C4-2B (cell line): ENCODE measurements around the gene GGT1.
"Not testable (repeated sequence)": the region's sequence is repeated elsewhere in the genome, so short reads cannot be mapped to it uniquely, and the experiment has no call there.

Experiments
- ZFX ChIP-seq: fragments of 450-650 bp; IDR thresholded peaks from 2 replicates; pipeline ENCODE4 v1.6.1; 2017
- TF ChIP-seq, protein P1 (sequence below): fragments of 450-650 bp; conservative IDR thresholded peaks from 2 replicates; pipeline ENCODE4 v1.5.1; 2017; ENCODE audit warnings: mild to moderate bottlenecking

DNA sequence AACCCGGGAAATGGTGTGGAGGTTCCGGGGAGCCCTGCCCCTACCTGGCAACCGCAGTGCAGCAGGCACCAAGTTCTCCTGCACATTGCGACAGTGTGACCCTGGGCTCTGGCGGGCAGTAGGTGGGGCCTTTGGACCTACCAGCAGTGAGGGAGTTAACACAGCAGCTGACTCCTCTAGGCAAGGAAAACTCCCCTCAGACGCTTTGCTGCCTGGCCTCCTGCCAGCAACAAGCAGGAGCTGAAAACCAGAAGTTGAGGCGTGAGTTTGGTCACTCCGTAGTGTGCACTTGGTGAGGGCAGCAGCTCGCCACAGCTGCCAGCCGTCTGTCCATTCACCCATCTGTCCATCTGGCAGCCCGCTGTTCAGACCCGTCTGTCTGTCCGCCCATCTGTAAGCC, 29.6 kb downstream of the GGT1 start:
- TF ChIP-seq, protein P1, sequence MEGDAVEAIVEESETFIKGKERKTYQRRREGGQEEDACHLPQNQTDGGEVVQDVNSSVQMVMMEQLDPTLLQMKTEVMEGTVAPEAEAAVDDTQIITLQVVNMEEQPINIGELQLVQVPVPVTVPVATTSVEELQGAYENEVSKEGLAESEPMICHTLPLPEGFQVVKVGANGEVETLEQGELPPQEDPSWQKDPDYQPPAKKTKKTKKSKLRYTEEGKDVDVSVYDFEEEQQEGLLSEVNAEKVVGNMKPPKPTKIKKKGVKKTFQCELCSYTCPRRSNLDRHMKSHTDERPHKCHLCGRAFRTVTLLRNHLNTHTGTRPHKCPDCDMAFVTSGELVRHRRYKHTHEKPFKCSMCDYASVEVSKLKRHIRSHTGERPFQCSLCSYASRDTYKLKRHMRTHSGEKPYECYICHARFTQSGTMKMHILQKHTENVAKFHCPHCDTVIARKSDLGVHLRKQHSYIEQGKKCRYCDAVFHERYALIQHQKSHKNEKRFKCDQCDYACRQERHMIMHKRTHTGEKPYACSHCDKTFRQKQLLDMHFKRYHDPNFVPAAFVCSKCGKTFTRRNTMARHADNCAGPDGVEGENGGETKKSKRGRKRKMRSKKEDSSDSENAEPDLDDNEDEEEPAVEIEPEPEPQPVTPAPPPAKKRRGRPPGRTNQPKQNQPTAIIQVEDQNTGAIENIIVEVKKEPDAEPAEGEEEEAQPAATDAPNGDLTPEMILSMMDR: not testable (repeated sequence)
- not testable (repeated sequence) for TF ChIP-seq ZFX
